Fibroblast of pulmonary artery (primary cell): Measurements from ENCODE around the gene RPTOR.

ENCODE experiments used
- DNase-seq: peaks from one replicate; pipeline ENCODE4 v3.0.0-alpha.2; 2010; ENCODE audit warnings: low read depth
- H3K4me3 ChIP-seq: replicated peaks from 2 replicates; pipeline ENCODE4 v1.5.1; 2011; ENCODE audit warnings: low read depth, mild to moderate bottlenecking, control low read depth, low read length, moderate library complexity
- CTCF ChIP-seq: IDR thresholded peaks from 2 replicates; pipeline ENCODE4 v1.5.1; 2011; ENCODE audit warnings: mild to moderate bottlenecking, control low read depth, low read length, inconsistent platforms; ENCODE audit errors: missing control alignments

RPTOR gene

GRCh38 chr17:80877729-80878303 lies 333.2 kb downstream of the RPTOR start:
- DNase-seq: no peak
- H3K4me3 ChIP-seq: no peak overlapping the region
- no peak for TF ChIP-seq CTCF

- TF ChIP-seq CTCF: no peak
- H3K4me3 ChIP-seq: no peak overlapping the region
- no peak for DNase-seq
These were observed 334.5 kb downstream of the RPTOR start for GRCh38 chr17:80878876-80879722.

DNA sequence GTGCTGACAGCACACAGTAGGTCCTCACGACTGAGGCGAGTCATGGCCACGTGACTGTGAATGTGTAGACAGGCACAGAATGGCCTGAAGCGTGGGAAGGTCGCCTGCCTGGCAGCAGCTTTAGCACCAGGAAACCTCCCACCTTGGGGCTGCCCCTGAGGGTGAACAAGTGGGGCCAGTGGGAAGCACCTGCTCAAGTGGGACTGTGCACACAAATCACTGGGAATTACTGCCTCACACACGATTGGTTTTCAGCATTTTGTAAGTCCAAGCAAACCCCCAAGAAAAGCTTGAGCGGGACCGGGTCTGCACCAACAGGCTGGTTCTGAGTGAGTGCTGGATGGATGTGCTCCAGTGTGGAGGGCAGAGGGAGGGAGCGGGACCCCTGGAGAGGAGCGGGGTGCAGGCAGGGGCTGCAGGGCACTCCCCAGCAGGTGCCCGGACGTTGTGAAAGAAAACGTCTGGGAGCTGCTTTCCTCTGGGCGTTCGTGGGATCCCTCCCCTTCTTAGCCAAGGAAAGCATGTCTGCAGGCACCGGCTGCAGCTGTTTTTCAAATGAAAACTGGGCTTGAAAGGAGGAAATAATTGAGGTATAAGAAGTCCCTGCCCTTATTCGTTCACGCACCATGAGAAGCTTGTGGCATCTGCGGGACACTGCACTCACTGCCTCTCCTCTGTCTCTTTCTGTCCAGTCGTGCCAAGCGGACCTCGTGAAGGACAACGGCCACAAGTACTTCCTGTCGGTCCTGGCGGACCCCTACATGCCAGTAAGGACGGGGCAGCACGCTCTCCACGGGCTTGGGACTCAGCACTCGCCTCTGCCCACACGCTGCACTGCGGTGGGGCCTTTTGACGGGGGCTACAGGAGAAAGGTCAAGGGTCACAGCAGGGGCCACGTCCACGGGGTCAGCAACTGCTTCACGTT lies 335.3 kb downstream of the RPTOR start:
- no peak overlapping the region for H3K4me3 ChIP-seq
- TF ChIP-seq CTCF: no peak
- no peak for DNase-seq

GRCh38 chr17:80880648-80880985 lies 336.0 kb downstream of the RPTOR start:
- no peak overlapping the region for H3K4me3 ChIP-seq
- no peak for TF ChIP-seq CTCF
- DNase-seq: no peak

GRCh38 chr17:80881306-80881705 lies 336.7 kb downstream of the RPTOR start:
- DNase-seq: no peak
- no peak overlapping the region for H3K4me3 ChIP-seq
- no peak for TF ChIP-seq CTCF

DNA sequence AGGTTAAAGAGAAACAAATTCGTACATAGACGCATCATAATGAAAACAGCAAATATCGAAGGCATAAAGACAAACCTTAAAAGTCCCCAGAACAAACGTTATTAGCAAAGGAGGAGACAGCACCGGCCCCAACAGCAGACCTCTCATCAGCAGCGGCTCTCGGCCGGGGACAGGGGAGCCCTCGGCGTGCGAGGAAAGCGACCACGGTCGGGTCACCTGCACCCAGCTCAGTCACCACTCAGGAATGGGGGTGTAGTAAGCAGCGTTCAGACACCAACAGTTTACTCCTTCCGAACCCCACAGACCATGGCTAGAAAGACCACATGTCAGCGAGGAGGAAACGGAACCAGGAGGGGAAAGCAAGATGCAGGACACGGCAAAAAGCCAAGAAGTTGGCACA lies 337.7 kb downstream of the RPTOR start:
- no peak for TF ChIP-seq CTCF
- no peak for DNase-seq
- H3K4me3 ChIP-seq: no peak overlapping the region
